CD14-positive monocyte (primary cell): Measurements from ENCODE around the gene APP. TPM values are rescaled to one million over a fixed set of nuclear protein-coding genes. Genes with fewer than 3 reads are reported as not detected.

Experiments
- DNase-seq, 3 donors: peaks; one replicate each; pipeline ENCODE4 v3.0.0-alpha.2; 2011 to 2022
- H2AFZ ChIP-seq: 2 replicates; pipeline ENCODE4 v1.6.0; 2012; ENCODE audit warnings: mild to moderate bottlenecking, low read depth, low read length, inconsistent platforms; ENCODE audit not compliant: insufficient read depth, poor library complexity, severe bottlenecking
- H3K27ac ChIP-seq, 2 donors: 1 replicate in 1 of 2; 2 replicates in 1 of 2; pipeline ENCODE4 v1.5.1; 2012 to 2013; ENCODE audit warnings: low read length in 2 of 2, control low read depth in 1 of 2, inconsistent platforms in 1 of 2, low read depth in 1 of 2, mild to moderate bottlenecking in 1 of 2
- H3K27me3 ChIP-seq, 2 donors: one replicate each; pipeline versions ENCODE4 v1.6.0 to v1.6.1; 2011 to 2013; ENCODE audit warnings: low read length in 2 of 2; ENCODE audit not compliant: control insufficient read depth in 2 of 2, insufficient read depth in 2 of 2
- H3K36me3 ChIP-seq, 2 donors: replicated peaks in 1 of 2; 1 replicate in 1 of 2; 2 replicates in 1 of 2; pipeline versions ENCODE4 v1.5.1 to v1.6.1; 2012 to 2013; ENCODE audit warnings: low read length in 2 of 2, control low read depth in 1 of 2, inconsistent platforms in 1 of 2, mild to moderate bottlenecking in 1 of 2; ENCODE audit not compliant: insufficient read depth in 2 of 2, control insufficient read depth in 1 of 2
- H3K4me1 ChIP-seq, 2 donors: 1 replicate in 1 of 2; 2 replicates in 1 of 2; pipeline versions ENCODE4 v1.5.1 to v1.6.1; 2012 to 2013; ENCODE audit warnings: low read length in 2 of 2, control low read depth in 1 of 2, inconsistent platforms in 1 of 2, mild to moderate bottlenecking in 1 of 2, moderate library complexity in 1 of 2; ENCODE audit not compliant: insufficient read depth in 2 of 2, control insufficient read depth in 1 of 2
- H3K4me2 ChIP-seq: replicated peaks from 2 replicates; pipeline ENCODE3; 2012; ENCODE audit warnings: low read length, moderate library complexity, mild to moderate bottlenecking; ENCODE audit not compliant: poor library complexity, severe bottlenecking; ENCODE audit errors: extremely low read depth
- H3K4me3 ChIP-seq, 3 experiments: fragments of 200-600 bp in 1 of 3; sonication (generic) in 1 of 3; replicated peaks in 1 of 3; 1 replicate in 2 of 3; 2 replicates in 1 of 3; pipeline ENCODE4 v1.5.1; 2011 to 2013; ENCODE audit warnings: low read length in 3 of 3, mild to moderate bottlenecking in 3 of 3, control low read depth in 2 of 3, low read depth in 2 of 3, inconsistent platforms in 1 of 3, moderate library complexity in 1 of 3
- H3K79me2 ChIP-seq: 2 replicates; pipeline ENCODE4 v1.6.0; 2012; ENCODE audit warnings: mild to moderate bottlenecking, control low read depth, inconsistent platforms, low read length, moderate library complexity; ENCODE audit not compliant: insufficient read depth
- H3K9ac ChIP-seq: 2 replicates; pipeline ENCODE4 v1.6.0; 2017; ENCODE audit warnings: low read length, mild to moderate bottlenecking; ENCODE audit not compliant: insufficient read depth, poor library complexity, severe bottlenecking
- H3K9me3 ChIP-seq, 2 donors: replicated peaks in 1 of 2; 1 replicate in 1 of 2; 2 replicates in 1 of 2; pipeline versions ENCODE4 v1.5.1 to v1.6.1; 2012 to 2013; ENCODE audit warnings: low read length in 2 of 2, control low read depth in 1 of 2; ENCODE audit not compliant: control insufficient read depth in 1 of 2, insufficient read depth in 1 of 2
- H4K20me1 ChIP-seq: 2 replicates; pipeline ENCODE4 v1.6.0; 2012; ENCODE audit warnings: mild to moderate bottlenecking, low read length, control low read depth, moderate library complexity; ENCODE audit not compliant: insufficient read depth
- H3K27ac Mint-ChIP-seq, 7 donors: one replicate each; pipeline ENCODE4 v1.8.0; 2020; ENCODE audit warnings: mild to moderate bottlenecking in 7 of 7, mixed read lengths in 7 of 7, moderate library complexity in 6 of 7, inconsistent platforms in 2 of 7
- H3K27me3 Mint-ChIP-seq, 3 donors: one replicate each; pipeline ENCODE4 v1.8.0; 2021 to 2022; ENCODE audit warnings: low read depth in 3 of 3, mild to moderate bottlenecking in 3 of 3, mixed read lengths in 3 of 3, moderate library complexity in 3 of 3, inconsistent platforms in 1 of 3
- H3K36me3 Mint-ChIP-seq, 2 donors: one replicate each; pipeline ENCODE4 v1.8.0; 2020; ENCODE audit warnings: mixed read lengths in 2 of 2, inconsistent platforms in 1 of 2, mild to moderate bottlenecking in 1 of 2
- H3K4me1 Mint-ChIP-seq: one replicate; pipeline ENCODE4 v1.8.0; 2020; ENCODE audit warnings: mild to moderate bottlenecking, mixed read lengths
- H3K4me3 Mint-ChIP-seq, 2 donors: one replicate each; pipeline ENCODE4 v1.8.0; 2020; ENCODE audit warnings: mild to moderate bottlenecking in 2 of 2, mixed read lengths in 2 of 2, moderate library complexity in 1 of 2
- H3K9me3 Mint-ChIP-seq, 7 donors: one replicate each; pipeline ENCODE4 v1.8.0; 2020 to 2022; ENCODE audit warnings: mixed read lengths in 7 of 7, mild to moderate bottlenecking in 6 of 7, moderate library complexity in 6 of 7, inconsistent platforms in 2 of 7
- WGBS: methylation state at CpG from one replicate; pipeline ENCODE4 v1.1.5; 2013; ENCODE audit warnings: missing lambda C conversion rate; ENCODE audit not compliant: insufficient coverage; 5-methylcytosine and 5-hydroxymethylcytosine counted together
- intact Hi-C, 2 donors: fragments of 100-400 bp; cut with micrococcal nuclease; formaldehyde crosslinking; loops; one replicate each; pipeline versions ENCODE4 v1.15.0 to v1.15.1; 2023
- polyA plus RNA-seq, 3 donors: library from polyadenylated mRNA; depleted of rRNA in 1 of 3; unstranded in 2 of 3; stranded (reverse) in 1 of 3; fragments of 300-500 nt in 2 of 3; fragments of >200 nt in 1 of 3; fragmentation: Illumina TruSeq in 2 of 3; gene quantifications; 1 replicate in 2 of 3; 2 replicates in 1 of 3; pipeline ENCODE4 v1.2.3, GENCODE V29; 2012 to 2021
- TF ChIP-seq, protein P1 (sequence below): fragments of 200-600 bp; IDR thresholded peaks from one replicate; pipeline ENCODE4 v1.8.0; 2022; ENCODE audit warnings: antibody characterized with exemption, mild to moderate bottlenecking

Gene APP
- polyA plus RNA-seq, 3 donors: 28.0 to 118 (median 35.1) TPM

DNA sequence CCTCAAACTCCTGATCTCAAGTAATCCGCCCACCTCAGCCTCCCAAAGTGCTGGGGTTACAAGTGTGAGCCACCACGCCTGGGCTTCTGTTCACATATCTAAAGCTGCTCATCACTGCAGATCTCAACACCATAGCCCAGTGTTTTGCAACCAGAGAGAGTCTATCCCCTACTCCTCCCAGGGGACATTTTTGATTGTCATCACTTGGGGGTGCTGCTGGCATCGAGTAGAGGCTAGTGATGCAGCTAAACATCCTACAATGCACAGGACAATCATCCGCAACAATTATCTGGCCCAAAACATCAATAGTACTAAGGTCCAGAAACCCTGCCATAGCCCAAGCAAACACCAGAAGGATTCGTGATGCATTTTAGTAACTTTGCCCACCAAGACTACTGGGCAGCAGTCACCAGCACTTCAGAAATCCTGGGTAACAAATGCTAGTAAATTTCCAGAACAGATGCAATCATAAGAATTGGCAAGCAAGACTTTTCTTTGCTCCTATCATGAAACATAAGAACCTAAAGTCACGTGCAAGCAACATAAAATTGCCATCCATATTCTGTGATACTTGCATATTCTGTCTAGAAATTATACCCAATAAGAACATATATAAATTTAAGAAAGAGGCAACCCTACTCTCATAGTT lies 159.2 kb downstream of the APP start:
- 95% methylated on average over 5 of the region's 6 CpGs for WGBS
- Histone ChIP-seq H4K20me1 (no peaks in the 10 kb centered on the region), H3K9ac (no peak overlapping the region), H2AFZ (no peak overlapping the region), H3K9me3 (no peaks in the 10 kb centered on the region), H3K4me2 (no peak overlapping the region), H3K4me3 (no peak overlapping the region), H3K27me3 (no peaks in the 10 kb centered on the region), H3K79me2 (no peaks in the 10 kb centered on the region), H3K36me3 (peaks cover 0 to 12% of the 10 kb centered on the region in 2 donors), H3K27ac (no peak overlapping the region), H3K4me1 (no peaks in the 10 kb centered on the region)
- H3K27ac Mint-ChIP-seq: peak overlapping the region in 2 of 7 donors; percentile 63 to 72
- TF ChIP-seq, protein P1, sequence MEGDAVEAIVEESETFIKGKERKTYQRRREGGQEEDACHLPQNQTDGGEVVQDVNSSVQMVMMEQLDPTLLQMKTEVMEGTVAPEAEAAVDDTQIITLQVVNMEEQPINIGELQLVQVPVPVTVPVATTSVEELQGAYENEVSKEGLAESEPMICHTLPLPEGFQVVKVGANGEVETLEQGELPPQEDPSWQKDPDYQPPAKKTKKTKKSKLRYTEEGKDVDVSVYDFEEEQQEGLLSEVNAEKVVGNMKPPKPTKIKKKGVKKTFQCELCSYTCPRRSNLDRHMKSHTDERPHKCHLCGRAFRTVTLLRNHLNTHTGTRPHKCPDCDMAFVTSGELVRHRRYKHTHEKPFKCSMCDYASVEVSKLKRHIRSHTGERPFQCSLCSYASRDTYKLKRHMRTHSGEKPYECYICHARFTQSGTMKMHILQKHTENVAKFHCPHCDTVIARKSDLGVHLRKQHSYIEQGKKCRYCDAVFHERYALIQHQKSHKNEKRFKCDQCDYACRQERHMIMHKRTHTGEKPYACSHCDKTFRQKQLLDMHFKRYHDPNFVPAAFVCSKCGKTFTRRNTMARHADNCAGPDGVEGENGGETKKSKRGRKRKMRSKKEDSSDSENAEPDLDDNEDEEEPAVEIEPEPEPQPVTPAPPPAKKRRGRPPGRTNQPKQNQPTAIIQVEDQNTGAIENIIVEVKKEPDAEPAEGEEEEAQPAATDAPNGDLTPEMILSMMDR: no peak
- H3K4me3 Mint-ChIP-seq: no peak overlapping the region
- H3K36me3 Mint-ChIP-seq: peaks cover 10 to 33% of the 10 kb centered on the region in 2 donors
- intact Hi-C loops: no loop called here
- H3K4me1 Mint-ChIP-seq: no peaks in the 10 kb centered on the region
- no peaks in the 10 kb centered on the region for H3K27me3 Mint-ChIP-seq
- peaks cover 0 to 2% (median 0%) of the 10 kb centered on the region in 7 donors for H3K9me3 Mint-ChIP-seq
- DNase-seq: no peak

DNA sequence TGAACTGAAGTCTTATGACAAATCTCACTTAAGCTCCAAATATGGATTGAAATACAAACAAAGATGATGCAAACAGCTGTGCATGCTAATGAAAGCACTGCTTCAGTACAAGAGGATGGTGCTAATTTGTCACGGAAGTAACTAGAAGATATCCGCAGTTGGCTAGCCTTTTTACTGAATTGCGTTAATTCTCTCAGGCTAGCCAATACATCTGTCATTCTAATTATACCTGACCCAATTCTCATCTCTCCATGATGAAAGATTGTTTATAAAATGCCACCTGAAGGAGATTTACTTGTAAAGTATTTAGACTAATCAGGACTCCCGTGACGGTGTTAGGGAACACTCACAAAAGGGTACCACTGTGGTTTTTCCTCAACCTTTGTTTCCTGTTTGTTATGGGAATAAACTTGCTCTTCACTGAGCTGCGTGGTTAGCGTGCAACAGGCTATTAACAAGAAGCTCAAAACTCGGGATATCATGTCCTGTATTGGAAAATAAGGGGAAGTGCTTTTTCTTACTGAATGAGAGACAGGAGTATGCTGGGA lies 162.5 kb downstream of the APP start:
- Histone ChIP-seq H3K36me3 (peaks cover 1 to 6% of the 10 kb centered on the region in 2 donors), H2AFZ (no peak overlapping the region), H3K9ac (no peak overlapping the region), H3K79me2 (no peaks in the 10 kb centered on the region), H3K9me3 (no peaks in the 10 kb centered on the region), H3K27me3 (no peaks in the 10 kb centered on the region), H3K4me1 (no peaks in the 10 kb centered on the region), H4K20me1 (no peaks in the 10 kb centered on the region), H3K4me3 (no peak overlapping the region), H3K4me2 (no peak overlapping the region), H3K27ac (no peak overlapping the region)
- no peak for DNase-seq
- peaks cover 3 to 29% of the 10 kb centered on the region in 2 donors for H3K36me3 Mint-ChIP-seq
- intact Hi-C loops: no loop called here
- H3K4me3 Mint-ChIP-seq: no peak overlapping the region
- H3K4me1 Mint-ChIP-seq: no peaks in the 10 kb centered on the region
- peaks cover 0 to 2% (median 0%) of the 10 kb centered on the region in 7 donors for H3K9me3 Mint-ChIP-seq
- H3K27ac Mint-ChIP-seq: no peak overlapping the region
- no peaks in the 10 kb centered on the region for H3K27me3 Mint-ChIP-seq
- TF ChIP-seq, protein P1: no peak
- WGBS: 87% methylated on average over 3 of the region's 8 CpGs
